Heart left ventricle (tissue), 13 donors: ENCODE measurements around the gene SUPT3H.

Source experiments
- POLR2A ChIP-seq, 2 donors: fragments of 450-650 bp; IDR thresholded peaks; one replicate each; pipeline ENCODE4 v1.6.1; 2017; ENCODE audit warnings: antibody characterized with exemption in 2 of 2, mild to moderate bottlenecking in 2 of 2, moderate library complexity in 2 of 2
- TF ChIP-seq, protein P1 (sequence below), 12 donors: fragments of 200-600 bp; sonication (generic) in 4 of 12; IDR thresholded peaks; one replicate each; pipeline versions ENCODE4 v1.5.0 to v1.8.0; 2018 to 2022; ENCODE audit warnings: antibody characterized with exemption in 12 of 12, mild to moderate bottlenecking in 5 of 12
- donor health status: ischemic (EF 13 %, LVEDD 7.1; RV severe dilation, severe dysfunction).
- donor health status: DM: no; HTN: yes; CAD: no.
- donor health status: DM: no; HTN: no; CAD: no.
- donor health status: ischemic (EF 25% LVEDD 6.9; RV normal size, moderate dysfunction).
- donor health status: ischemic (EF 25% LVEDD 5.7; RV mildly dilated, moderate dysfunction).
- donor health status: ischemic (EF 35%, LVEDD 5.7; RV mildly dilated, moderate dysfunction).
- donor health status: nonischemic (EF 11% LVEDD 7.7; RV severe dilation, severe dysfunction).
- donor health status: DM: yes; HTN: yes; CAD: no.
- donor health status: PGD.
- donor health status: ischemic (EF 29% LVEDD 5.4; RV normal size, mild dysfunction).
- donor health status: nonischemic (EF 23%, LVEDD 6.1; RV moderate dilation, normal function).

DNA sequence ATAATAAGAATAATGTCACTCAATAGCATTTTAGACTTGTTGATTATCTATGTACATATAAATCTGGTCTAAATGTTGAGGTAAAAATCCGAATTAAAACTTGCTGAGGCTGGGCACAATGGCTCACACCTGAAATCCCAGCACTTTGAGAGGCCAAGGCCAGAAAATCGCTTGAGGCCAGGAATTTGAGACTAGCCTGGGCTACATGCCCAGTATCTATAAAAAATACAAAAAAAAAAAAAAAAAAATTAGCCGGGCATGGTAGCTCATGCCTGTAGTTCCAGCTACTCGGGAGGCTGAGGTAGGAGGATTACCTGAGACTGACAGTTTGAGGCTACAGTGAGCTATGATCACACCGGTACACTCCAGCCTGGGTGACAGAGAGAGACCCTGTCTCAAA, 34.2 kb upstream of the SUPT3H start:
- TF ChIP-seq, protein P1, sequence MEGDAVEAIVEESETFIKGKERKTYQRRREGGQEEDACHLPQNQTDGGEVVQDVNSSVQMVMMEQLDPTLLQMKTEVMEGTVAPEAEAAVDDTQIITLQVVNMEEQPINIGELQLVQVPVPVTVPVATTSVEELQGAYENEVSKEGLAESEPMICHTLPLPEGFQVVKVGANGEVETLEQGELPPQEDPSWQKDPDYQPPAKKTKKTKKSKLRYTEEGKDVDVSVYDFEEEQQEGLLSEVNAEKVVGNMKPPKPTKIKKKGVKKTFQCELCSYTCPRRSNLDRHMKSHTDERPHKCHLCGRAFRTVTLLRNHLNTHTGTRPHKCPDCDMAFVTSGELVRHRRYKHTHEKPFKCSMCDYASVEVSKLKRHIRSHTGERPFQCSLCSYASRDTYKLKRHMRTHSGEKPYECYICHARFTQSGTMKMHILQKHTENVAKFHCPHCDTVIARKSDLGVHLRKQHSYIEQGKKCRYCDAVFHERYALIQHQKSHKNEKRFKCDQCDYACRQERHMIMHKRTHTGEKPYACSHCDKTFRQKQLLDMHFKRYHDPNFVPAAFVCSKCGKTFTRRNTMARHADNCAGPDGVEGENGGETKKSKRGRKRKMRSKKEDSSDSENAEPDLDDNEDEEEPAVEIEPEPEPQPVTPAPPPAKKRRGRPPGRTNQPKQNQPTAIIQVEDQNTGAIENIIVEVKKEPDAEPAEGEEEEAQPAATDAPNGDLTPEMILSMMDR (IDR thresholded peaks at IDR 0.05): no peak
- TF ChIP-seq POLR2A (IDR thresholded peaks at IDR 0.05): no peak
